EH (cell line): Measurements from ENCODE around the gene ADGRF4.

Source experiments
- DNase-seq: peaks from one replicate; pipeline ENCODE4 v3.0.0-alpha.2; 2015; ENCODE audit warnings: low read depth

ADGRF4 gene, protein sequence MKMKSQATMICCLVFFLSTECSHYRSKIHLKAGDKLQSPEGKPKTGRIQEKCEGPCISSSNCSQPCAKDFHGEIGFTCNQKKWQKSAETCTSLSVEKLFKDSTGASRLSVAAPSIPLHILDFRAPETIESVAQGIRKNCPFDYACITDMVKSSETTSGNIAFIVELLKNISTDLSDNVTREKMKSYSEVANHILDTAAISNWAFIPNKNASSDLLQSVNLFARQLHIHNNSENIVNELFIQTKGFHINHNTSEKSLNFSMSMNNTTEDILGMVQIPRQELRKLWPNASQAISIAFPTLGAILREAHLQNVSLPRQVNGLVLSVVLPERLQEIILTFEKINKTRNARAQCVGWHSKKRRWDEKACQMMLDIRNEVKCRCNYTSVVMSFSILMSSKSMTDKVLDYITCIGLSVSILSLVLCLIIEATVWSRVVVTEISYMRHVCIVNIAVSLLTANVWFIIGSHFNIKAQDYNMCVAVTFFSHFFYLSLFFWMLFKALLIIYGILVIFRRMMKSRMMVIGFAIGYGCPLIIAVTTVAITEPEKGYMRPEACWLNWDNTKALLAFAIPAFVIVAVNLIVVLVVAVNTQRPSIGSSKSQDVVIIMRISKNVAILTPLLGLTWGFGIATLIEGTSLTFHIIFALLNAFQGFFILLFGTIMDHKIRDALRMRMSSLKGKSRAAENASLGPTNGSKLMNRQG

DNA sequence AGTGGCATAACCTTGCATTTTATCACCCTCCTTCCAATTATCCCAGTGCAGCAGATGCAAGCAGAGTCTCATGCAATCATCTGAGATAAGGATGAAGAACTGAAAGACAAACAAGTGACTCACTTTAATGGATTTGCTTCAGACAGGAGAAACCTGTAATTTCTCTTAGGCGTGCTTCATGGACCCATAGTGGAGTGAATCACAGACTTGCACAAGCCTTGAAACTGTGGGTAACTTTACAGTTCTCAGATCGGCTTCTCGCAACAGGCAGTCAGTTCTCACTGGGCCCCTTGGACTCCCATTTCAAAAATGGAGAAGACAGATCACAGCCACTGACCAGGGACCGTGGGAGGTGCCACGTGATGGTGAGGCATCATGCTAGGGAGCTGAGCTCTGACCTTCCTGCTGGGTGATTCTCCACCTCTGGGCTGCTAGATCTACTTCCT lies at the start of gene ADGRF4:
Gene ADGRF4 (plus strand): TSS at position 239 of the 446 bp plus-strand sequence. CDS start 8,666 bp downstream, outside the sequence.
- DNase-seq: peak; percentile 19

DNA sequence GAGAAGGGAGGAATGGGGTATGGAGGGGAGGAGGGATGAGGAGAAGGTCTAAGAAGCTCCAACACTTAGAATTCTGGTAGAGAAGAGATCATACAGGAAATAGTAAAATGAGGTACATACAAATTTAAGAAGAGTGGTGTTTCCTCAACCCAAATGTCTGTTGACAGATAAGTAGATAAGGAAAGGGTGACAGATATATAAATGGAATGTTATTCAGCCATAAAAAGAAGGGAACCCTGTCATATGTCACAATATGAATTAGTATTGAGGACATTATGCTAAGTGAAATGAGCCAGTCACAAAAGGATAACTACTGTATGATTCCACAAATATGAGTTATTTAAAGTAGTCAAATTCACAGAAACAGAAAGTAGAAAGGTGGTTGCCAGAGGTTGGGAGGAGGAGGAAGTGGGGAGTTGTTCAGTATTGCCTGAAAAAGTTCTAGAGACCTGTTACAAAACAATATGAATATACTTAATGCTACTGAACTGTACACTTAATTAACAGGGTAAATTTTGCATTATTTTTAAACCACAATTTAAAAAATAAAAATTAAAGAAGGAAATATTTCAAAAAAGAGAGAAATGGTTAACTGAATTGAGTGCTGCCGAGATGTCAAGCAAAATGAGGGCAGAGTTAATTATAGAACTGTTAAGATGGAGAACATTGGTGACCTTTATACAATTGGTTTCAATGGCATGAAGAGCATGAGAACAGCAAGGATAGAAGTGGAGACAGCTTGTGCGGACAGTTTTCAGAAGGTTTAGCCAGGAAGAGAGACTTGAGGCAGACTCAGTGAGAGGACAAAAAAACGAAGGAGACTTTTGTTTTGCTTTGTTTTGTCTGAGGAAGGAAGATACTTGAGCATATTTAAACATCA lies 47.6 kb upstream of the ADGRF4 start:
- DNase-seq: no peak

DNA sequence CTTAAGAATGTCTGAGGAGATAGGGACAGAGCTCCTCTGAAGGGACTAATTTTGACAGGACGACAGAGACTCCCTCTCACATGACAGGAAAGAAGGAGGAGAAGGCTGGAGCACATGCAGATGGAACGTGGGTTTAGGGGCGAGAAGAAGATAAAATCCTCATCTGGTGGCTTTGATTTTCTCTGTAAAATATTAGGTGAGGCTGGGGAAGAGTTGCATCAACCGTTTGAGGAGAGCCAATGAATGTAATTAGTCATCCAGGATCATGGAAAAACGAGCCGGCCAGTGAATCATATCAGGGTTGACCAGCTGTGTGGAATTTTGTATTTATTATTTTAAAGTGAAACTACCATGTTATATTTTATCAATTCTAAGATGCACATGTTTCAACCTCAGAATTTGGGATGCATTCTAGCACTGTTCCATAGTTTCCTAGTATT lies 46.9 kb upstream of the ADGRF4 start:
- DNase-seq: peak; percentile 25

DNA sequence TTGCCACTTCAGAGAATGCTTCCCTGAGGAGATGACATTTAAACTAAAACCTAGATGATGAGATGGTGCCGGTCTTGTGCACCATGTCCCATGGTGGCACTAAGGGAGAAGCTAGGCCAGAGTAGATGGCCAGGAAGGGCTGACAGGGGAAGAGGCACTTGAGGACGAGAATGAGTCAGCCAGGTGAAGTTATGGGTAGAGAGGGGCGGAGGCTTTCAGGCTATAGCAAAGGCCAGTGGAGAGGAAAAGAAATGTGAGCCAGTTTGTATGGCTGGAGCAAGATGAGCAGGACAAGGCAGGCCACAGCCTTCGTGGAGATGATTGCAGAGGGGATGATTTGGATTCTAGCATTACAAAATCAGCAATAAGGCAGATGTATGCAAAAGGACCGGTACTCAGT lies 44.7 kb upstream of the ADGRF4 start:
- no peak for DNase-seq

DNA sequence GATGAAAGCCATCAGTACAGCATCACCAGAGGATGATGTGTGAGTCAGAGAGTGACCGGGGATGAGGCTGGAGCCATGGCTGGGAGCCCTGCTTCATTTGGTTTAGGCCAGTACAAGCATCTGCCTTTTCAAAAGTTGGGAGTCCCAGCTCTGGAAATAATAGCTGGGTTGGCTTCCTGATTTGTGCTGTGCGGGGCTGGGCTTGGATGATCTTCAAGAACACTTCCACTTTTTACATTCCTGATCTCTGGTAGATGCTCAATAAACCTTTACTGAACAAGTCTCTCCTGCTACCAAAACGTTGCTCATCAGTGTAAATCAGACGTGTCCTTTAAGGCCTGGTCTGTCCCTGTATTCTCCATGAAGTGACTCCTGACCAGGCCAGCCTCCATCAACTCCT lies 44.1 kb upstream of the ADGRF4 start:
- no peak for DNase-seq

DNA sequence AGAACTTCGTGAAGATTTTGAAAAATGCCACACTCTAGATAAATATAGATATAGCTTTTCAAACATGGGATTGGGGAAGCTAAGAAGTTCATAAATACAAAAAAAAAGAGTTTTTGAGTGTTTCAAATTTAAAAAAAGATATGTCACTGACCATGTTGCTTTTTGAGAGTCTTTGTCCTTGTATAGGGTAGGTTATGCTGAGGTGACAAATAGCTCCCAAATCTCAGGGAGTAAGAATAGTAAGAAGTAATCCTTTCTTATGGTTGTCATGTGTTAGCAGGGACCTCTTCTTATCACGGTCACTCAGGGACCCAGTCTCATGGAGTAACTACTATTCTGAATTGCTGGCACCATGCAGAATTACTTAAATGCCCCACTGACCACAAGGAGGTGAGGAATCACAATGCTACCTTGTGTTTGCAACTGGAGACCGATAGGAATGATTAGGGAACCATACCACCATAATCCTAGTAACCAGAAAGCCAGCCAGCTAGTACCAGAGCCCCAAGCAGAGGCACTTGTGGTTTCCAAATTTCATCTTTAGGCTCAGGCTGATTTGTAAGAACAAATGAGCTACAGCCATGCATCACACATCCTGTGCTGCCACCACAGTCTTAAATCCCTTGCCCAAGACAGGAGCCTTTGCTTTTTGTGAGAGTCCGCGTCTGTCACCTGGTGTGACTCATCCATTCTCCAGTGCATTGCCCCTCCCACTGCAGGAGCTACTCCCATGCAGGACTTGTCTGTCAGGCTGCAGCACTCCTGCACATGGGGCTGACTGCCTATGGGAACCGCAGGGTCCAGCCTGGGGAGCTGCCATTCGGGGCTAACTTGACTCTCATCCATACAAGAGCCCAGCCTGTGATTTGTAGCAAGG lies 42.4 kb upstream of the ADGRF4 start:
- DNase-seq: peak; percentile 24

DNA sequence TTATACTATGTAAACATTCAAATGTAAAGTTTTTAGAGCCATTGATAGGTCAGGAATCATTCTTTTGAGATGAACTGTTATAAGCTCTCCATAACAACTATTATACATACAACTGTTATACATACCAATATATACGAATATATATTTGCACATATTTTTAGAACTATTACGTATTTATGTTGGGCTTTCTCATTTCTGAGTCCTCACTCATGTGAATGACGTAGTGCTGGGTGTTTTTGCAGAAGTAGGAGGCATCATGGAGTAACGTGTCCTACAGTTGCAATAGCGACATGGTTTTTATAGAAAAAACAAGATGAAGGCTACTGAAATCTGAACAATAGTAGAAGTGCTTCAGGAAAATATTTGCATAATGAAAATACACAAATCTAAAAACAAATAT lies 36.4 kb upstream of the ADGRF4 start:
- no peak for DNase-seq

DNA sequence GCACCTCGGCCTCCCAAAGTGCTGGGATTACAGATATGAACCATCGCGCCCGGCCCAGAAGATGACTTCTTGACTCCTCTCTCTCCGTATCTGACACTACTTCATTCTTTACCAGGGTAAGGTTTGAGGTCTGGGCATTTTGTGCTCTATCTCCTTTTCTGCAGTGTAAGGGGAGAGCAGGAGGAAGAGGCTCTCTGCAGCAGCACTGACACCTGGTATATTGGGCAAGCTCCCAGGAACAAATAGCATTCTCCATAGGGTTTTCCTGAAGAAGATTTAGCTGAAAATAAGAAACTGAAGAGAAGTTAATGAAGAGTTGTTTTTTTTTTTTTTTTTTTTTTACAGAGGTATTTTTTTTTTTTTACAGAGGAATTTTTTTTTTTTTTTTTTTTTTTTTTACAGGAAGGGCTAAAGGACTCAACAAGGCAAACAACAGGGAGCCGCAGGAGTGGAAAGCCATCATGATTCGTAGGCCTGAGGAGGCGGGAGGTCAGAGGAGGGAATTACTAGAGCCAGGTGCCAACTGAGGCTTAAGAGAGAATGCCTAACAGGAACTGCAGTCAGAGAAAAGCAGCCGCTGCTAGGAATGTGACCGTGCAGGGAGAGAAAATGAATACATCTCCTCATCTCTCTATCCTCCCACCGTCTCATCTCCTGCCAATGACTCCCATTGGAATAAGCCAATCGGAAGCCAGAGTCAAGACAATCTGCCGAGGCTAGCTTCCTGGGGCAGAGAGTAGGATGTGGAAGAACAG lies 34.7 kb upstream of the ADGRF4 start:
- no peak for DNase-seq

DNA sequence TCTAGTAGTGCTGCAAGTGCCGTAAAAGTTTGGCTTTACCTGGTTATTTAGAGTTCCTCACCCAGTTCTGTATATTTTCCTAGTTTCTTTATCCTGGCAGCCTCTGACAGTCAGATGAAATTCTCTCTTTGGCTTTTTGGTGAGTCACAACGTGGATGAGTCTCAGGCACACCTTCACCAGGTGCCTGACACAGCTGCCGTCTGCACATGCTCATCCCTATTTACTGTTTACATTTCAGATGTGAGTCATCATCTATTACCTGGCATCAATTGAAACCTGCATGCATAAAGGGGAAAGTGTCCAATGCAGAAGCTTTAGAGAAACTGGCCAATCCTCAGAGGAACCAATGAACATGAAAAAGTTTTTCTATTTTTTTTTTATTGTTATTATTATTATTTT lies 33.3 kb upstream of the ADGRF4 start:
- DNase-seq: no peak

DNA sequence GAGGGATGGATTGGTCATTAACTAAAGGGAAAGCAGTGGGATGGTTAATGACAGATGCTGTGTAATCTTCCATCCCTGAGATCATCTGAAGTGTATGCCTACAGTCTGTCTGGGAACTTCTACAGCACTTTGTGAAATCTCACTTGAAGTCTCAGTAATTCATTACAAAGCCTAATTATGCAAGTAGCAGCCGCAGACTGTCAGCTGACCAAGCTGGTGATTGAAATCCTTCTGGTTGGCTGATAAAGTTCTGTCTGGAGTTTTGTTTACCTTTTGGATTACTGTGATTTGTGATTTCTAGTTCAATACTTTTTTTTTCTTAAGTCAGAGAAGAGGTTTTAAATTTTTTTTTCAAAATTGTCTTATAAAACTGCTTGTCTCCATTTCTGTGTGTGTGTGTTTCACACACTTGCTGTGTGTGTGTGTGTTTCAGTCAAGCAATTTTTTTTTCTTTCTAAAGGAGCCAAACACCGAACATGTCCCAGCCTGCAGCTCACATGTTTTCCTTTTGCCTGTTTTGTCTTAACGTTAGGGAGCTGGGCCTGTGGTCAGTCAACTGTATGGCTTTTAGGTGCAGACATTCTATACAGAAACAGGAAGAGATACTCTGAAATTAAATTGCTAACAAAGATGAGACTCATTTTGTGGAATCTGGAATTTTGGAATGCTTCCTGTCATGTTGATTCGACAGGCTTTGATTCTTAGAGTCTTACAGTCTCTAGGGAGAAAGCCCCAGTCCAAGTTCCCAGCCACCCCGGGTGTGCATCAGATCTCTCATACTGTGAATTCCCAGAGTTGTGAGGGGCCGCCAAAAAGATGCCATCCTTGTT lies 28.5 kb upstream of the ADGRF4 start:
- peak; percentile 12 for DNase-seq

DNA sequence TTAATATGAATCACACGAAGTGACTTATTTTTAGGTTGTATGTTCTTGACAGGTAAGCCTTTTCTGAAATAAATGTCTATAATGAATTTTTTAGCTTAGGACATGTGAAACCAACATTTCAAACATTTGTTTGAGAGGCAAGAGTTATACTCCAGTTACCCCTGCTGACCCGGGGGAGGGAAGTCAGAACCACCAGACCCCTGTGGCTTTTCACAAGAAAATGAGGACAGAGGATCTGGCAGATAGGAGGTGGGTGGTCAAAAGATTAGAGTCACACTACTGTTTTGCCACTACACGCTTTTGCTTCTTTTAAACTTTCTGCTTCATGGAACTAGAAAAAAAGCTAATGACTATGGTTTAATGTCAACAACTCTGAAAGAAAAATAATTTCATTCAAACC lies 27.5 kb upstream of the ADGRF4 start:
- DNase-seq: no peak

DNA sequence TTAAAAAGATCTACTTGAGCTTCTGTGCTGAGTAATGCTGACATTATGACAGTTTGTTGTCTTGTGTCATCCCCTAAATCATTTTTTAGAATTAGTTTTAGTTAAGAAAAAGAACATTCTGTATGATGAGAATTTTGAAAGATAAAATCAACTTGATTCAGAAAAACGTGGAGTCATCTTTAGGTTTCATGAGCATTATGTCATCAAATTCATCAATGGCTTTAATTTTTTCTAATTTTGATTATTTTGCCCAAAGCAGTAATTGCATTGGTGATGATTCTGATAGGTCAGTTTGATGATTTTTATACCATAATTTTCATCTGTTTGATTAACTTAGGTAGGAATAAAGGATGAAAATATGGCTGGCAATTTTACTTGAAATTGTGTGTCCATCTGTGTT lies 26.6 kb upstream of the ADGRF4 start:
- DNase-seq: no peak

DNA sequence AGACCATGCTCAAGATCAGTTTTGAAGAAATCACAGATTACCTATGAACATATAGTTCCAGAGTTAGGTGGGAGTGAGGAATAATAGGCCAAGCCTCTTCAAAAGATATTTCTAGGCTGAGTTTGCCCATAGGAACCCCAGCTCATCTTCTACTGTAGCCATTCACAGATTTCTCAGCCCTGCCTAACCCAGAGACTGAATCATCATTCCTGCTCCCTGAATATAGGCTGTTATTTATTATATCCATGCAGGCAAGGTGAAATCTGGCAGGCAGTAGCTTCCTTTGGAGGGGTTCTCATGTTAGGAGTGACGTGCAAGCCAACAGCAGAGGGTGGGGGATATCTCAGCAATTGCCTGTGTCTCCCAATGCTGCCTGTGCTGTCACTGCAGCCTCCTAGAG lies 25.6 kb upstream of the ADGRF4 start:
- DNase-seq: no peak

DNA sequence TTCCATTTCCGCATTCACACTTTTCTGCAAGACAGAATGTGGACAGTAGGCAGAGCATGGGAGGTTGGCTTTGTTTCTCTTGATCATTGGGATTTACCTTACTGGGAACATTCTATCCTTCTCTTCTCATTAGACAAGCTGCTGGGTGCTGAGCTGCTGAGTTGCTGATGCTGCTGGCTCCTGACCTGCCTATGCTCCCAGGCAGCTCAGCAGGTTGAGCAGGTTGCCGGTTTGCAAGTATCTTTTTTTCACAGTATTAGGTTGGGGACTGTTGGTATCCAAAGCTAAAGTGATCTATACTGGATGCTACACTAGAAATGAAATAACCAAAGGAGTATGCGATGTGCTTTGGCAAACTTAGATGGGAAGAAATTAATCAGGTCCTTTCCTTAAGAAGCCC lies 23.7 kb upstream of the ADGRF4 start:
- no peak for DNase-seq

DNA sequence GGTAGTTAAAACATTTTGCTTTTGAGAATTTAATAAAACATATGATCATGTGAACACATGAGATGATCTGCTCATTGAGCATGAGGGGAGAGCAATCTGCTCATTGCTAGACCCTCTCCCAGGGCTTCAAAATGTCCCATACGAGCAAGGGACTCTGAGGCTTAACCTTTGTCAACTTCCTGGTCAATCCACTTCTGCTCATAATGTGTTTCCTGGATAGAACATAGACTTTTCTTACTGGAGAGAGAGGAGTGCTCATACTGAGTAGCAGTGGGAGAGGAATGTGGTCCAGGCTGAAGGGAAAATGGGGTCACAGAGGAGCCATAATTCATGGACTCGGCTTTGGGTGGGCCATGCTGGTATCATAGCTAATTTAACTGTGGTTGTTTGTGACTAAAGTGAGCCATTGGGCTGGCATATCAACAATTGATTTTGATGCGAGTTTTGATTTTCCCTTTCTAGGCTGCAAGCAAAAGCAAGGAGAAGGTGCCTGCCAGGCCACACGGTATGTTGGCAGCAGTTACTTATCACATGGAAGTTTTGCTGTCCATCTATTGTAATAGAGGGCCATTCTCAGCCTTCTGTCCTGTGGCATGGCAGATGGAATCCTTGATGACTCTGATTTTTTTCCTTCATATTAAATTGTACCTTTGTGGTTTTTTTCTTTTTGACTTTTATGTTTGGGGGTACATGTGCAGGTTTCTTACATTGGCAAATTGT lies 20.8 kb upstream of the ADGRF4 start:
- DNase-seq: no peak

DNA sequence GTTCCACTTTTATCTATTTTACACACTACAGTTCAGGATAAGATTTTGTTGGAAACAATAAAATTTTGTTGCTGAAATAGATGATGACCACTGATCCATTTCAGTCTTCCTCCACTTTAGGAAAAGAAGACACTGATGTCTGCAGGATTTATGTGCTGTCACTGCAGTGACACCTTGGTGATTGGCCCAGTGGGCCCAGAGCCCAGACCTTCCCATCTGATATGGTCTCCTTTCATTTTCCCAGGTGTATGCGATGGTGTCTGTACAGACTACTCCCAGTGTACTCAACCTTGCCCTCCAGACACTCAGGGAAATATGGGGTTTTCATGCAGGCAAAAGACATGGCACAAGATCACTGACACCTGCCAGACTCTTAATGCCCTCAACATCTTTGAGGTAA lies 19.6 kb upstream of the ADGRF4 start:
- no peak for DNase-seq

DNA sequence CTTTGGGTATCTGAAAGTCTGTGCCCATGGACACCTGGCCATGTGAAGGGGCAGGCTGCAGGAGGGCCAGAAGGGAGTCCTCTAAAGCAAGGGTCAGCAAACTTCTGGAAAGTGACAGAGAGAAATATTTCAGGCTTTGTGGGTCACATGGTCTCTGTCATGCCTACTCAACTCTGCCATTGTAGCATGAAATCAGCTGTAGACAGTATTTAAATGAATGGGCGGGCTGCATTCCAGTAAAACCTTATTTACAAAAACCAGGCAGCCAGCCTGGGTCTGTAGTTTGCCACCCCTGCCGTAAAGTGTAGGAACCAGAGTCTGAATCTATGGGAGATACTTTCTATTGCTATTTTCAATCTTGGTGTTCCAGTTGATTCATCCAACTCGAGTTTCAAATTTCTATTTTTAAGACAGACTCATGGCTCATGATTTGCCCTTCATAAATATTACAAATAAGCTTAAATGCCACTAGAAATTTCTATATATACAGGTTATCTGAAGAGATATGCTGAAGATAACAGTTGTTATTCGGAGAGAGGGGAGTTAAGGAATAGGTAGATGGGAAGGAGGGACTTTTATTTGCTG lies 19.0 kb upstream of the ADGRF4 start:
- DNase-seq: no peak

DNA sequence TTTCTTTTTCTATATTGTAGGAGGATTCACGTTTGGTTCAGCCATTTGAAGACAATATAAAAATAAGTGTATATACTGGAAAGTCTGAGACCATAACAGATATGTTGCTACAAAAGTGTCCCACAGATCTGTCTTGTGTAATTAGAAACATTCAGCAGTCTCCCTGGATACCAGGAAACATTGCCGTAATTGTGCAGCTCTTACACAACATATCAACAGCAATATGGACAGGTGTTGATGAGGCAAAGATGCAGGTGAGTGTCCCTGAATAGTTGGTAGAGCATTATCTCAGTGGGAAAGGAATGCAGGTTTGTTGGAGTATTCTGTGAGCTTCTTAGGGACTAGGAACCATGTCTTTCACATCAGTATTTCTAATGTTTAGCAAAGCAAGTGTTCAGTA lies 18.3 kb upstream of the ADGRF4 start:
- no peak for DNase-seq

DNA sequence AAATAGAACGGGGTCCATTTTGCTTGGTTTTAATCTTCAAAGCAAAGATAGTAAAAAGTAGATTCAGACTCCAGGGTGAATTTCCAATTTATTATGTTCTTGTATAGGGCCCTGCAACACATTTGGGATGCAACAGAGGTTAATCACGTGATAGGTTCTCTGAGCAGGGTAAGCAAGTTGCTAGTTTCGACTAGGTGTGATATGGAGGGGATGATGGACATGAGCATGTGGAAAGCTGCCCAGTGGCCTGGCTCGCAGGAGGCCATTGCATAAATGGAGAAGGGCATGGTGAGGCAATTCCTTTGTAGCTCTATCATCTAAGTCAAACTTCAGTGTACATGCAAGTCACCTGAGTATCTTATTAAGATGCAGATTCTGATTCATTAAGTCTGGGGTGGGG lies 17.7 kb upstream of the ADGRF4 start:
- DNase-seq: no peak
